ENCODE results near the gene COPG2. TPM values are rescaled to one million over a fixed set of nuclear protein-coding genes. Genes with fewer than 3 reads are reported as not detected.

The COPG2 gene
- total RNA-seq, 1 donor from 2014 or later: 167 TPM

DNA sequence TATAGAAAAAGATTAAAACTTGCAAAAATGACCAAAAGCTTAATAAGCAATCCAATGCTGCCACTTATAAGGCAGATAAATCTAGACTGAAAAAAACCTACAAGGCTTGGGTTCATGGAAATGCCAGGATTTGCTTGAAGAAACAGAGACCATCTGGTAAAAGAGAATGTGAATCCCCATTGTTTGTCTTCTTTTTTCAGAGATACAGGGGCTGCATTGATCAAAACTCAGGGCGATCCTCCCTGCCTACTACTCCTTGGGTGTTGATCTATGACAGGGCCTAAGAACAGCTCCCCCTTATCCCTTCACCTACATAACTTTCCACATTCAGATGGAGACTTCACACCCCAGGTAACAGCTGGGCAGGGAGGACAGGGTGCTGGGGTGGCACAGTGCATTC lies 21.1 kb upstream of the COPG2 start:
- H3F3A ChIP-seq (ENCODE audit: low read depth): no peaks in the 10 kb centered on the region
- no peak overlapping the region for H3K27ac ChIP-seq
- peaks cover 3% of the 10 kb centered on the region for H3K27me3 Mint-ChIP-seq (ENCODE audit: insufficient read depth, low read depth)
- H3K4me3 Mint-ChIP-seq: no peak overlapping the region
- TF ChIP-seq EZH2 (IDR thresholded peaks at IDR 0.05): no peak
- no peak for TF ChIP-seq CTCF (IDR thresholded peaks at IDR 0.05)
- TF ChIP-seq EZH2phosphoT487 (IDR thresholded peaks at IDR 0.05): no peak
- H3K4me3 ChIP-seq: no peak overlapping the region
- no peaks in the 10 kb centered on the region for H4K20me1 ChIP-seq (ENCODE audit: low read depth)
- DNase-seq (ENCODE audit: low spot score): no peak
- H3K36me3 Mint-ChIP-seq: no peaks in the 10 kb centered on the region
- H3K27me3 ChIP-seq: no peaks in the 10 kb centered on the region
- H3K4me1 ChIP-seq: no peaks in the 10 kb centered on the region
- no peak overlapping the region for H3K4me2 ChIP-seq
- H3K27ac Mint-ChIP-seq: no peak overlapping the region
- no peak overlapping the region for H3K9ac ChIP-seq
- no peak overlapping the region for H2AFZ ChIP-seq (replicated peaks)
- no peaks in the 10 kb centered on the region for H3K36me3 ChIP-seq
- no peaks in the 10 kb centered on the region for H3K9me3 ChIP-seq (ENCODE audit: low read depth)
- no peaks in the 10 kb centered on the region for H3K4me1 Mint-ChIP-seq
- no peaks in the 10 kb centered on the region for H3K79me2 ChIP-seq (ENCODE audit: low read depth)
- H3K9me3 Mint-ChIP-seq: peaks cover 5% of the 10 kb centered on the region

GRCh38 chr7:130683026-130683425 lies 14.5 kb upstream of the COPG2 start:
- H3K27ac Mint-ChIP-seq: no peak overlapping the region
- no peak overlapping the region for H3K4me3 Mint-ChIP-seq
- no peak overlapping the region for H2AFZ ChIP-seq (replicated peaks)
- no peaks in the 10 kb centered on the region for H3K27me3 ChIP-seq
- H3F3A ChIP-seq (ENCODE audit: low read depth): no peaks in the 10 kb centered on the region
- H3K4me1 ChIP-seq: no peaks in the 10 kb centered on the region
- H3K36me3 ChIP-seq: no peaks in the 10 kb centered on the region
- H3K9me3 ChIP-seq (ENCODE audit: low read depth): no peaks in the 10 kb centered on the region
- H3K4me2 ChIP-seq: no peak overlapping the region
- no peak overlapping the region for H3K4me3 ChIP-seq
- DNase-seq (ENCODE audit: low spot score): no peak
- no peaks in the 10 kb centered on the region for H3K27me3 Mint-ChIP-seq (ENCODE audit: insufficient read depth, low read depth)
- H4K20me1 ChIP-seq (ENCODE audit: low read depth): no peaks in the 10 kb centered on the region
- TF ChIP-seq EZH2phosphoT487 (IDR thresholded peaks at IDR 0.05): no peak
- TF ChIP-seq CTCF (IDR thresholded peaks at IDR 0.05): no peak
- no peak for TF ChIP-seq EZH2 (IDR thresholded peaks at IDR 0.05)
- no peaks in the 10 kb centered on the region for H3K9me3 Mint-ChIP-seq
- no peaks in the 10 kb centered on the region for H3K4me1 Mint-ChIP-seq
- H3K27ac ChIP-seq: no peak overlapping the region
- no peaks in the 10 kb centered on the region for H3K79me2 ChIP-seq (ENCODE audit: low read depth)
- no peak overlapping the region for H3K9ac ChIP-seq
- no peaks in the 10 kb centered on the region for H3K36me3 Mint-ChIP-seq

DNA sequence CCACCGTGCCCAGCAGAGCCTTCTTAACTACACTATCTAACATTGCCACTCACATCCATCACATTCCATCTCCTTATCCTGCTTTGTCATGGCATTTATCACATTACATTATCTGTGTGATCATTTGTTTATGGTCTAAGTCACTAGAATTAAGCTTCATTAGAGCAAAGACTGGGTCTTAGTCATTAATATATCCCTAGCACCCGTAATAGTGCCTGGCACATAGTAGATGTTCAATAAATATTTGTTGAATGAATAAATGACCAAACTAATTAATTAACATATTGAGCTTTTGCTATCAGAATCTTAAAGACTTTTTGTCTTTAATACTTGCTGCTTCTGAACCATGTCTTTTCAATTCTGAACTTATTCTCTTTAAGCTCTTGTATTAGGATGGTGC lies 5.9 kb upstream of the COPG2 start:
- H3K36me3 Mint-ChIP-seq: no peaks in the 10 kb centered on the region
- no peak overlapping the region for H3K4me3 Mint-ChIP-seq
- Histone ChIP-seq H3K4me2 (no peak overlapping the region), H3K9ac (no peak overlapping the region), H3K4me1 (peaks cover under 1% of the 10 kb centered on the region), H2AFZ (replicated peaks) (no peak overlapping the region), H3F3A (ENCODE audit: low read depth) (no peaks in the 10 kb centered on the region), H3K27me3 (peaks cover 7% of the 10 kb centered on the region), H3K79me2 (ENCODE audit: low read depth) (no peaks in the 10 kb centered on the region), H3K27ac (no peak overlapping the region), H4K20me1 (ENCODE audit: low read depth) (no peaks in the 10 kb centered on the region), H3K4me3 (no peak overlapping the region), H3K36me3 (no peaks in the 10 kb centered on the region), H3K9me3 (ENCODE audit: low read depth) (no peaks in the 10 kb centered on the region)
- H3K4me1 Mint-ChIP-seq: peaks cover 4% of the 10 kb centered on the region
- no peaks in the 10 kb centered on the region for H3K27me3 Mint-ChIP-seq (ENCODE audit: insufficient read depth, low read depth)
- no peak for TF ChIP-seq CTCF (IDR thresholded peaks at IDR 0.05)
- no peak for TF ChIP-seq EZH2 (IDR thresholded peaks at IDR 0.05)
- no peak for TF ChIP-seq EZH2phosphoT487 (IDR thresholded peaks at IDR 0.05)
- DNase-seq (ENCODE audit: low spot score): no peak
- H3K27ac Mint-ChIP-seq: no peak overlapping the region
- no peaks in the 10 kb centered on the region for H3K9me3 Mint-ChIP-seq
